GM12878 (cell line): ENCODE data around the gene SEPTIN5. TPM values are rescaled to one million over a fixed set of nuclear protein-coding genes. Genes with fewer than 3 reads are reported as not detected.

ENCODE experiments used
- ATAC-seq: fragments of 200-7000 bp; cut with Tn5 transposase; 3 replicates; pipeline ENCODE4 v1.9.1; 2020; ENCODE audit warnings: mild to moderate bottlenecking, moderate library complexity
- BruUV-seq: library from RNA; stranded (reverse); fragments of 400-500 nt; replicated peaks from 2 replicates; lab custom pipeline; 2021; lab: Mats Ljungman, UMichigan
- CTCF ChIA-PET: fragments of 300-600 bp; sonication (Branson Sonifier 250); formaldehyde crosslinking; extraction: SDS; loops from one replicate; lab custom pipeline; 2021; ENCODE audit warnings: inconsistent platforms; lab: Yijun Ruan, JAX
- POLR2A ChIA-PET: fragments of 350-600 bp; formaldehyde crosslinking; extraction: SDS; loops from one replicate; lab custom pipeline; 2021; ENCODE audit warnings: inconsistent platforms; lab: Charles Lee
- RAD21 ChIA-PET: fragments of 300-600 bp; sonication (Branson Sonifier 250); formaldehyde crosslinking; loops from one replicate; lab custom pipeline; 2023; ENCODE audit warnings: antibody characterized with exemption; ENCODE audit not compliant: unreplicated experiment; lab: Charles Lee
- SMC1A ChIA-PET: fragments of 300-600 bp; sonication (Branson Sonifier 250); formaldehyde crosslinking; loops from one replicate; lab custom pipeline; 2023; ENCODE audit not compliant: unreplicated experiment, uncharacterized antibody; lab: Charles Lee
- DNase-seq: peaks from one replicate; pipeline ENCODE4 v3.0.0-alpha.2; 2011; ENCODE audit warnings: low read depth, low spot score
- FAIRE-seq: peaks from 3 replicates; lab custom pipeline; 2011; peaks lifted over from hg19 to GRCh38; lab: Jason Lieb, UNC
- H2AFZ ChIP-seq: 2 replicates; pipeline ENCODE4 v1.6.0; 2011; ENCODE audit warnings: low read depth, low read length, control low read depth; ENCODE audit not compliant: control insufficient read depth
- H3K27ac ChIP-seq: 2 replicates; pipeline ENCODE4 v1.5.1; 2011; ENCODE audit warnings: control low read depth; ENCODE audit not compliant: control insufficient read depth, insufficient read depth
- H3K27me3 ChIP-seq, 2 experiments: replicated peaks in 1 of 2; 2 replicates each; pipeline versions ENCODE4 v1.6.0 to v1.6.1; 2011; ENCODE audit warnings: low read length in 1 of 2; ENCODE audit not compliant: control insufficient read depth in 2 of 2, insufficient read depth in 2 of 2
- H3K36me3 ChIP-seq, 2 experiments: 2 replicates each; pipeline ENCODE4 v1.5.1; 2011; ENCODE audit warnings: low read length in 1 of 2; ENCODE audit not compliant: control insufficient read depth in 2 of 2, insufficient read depth in 2 of 2
- H3K4me1 ChIP-seq: 2 replicates; pipeline ENCODE4 v1.6.1; 2011; ENCODE audit warnings: mild to moderate bottlenecking, low read length, moderate library complexity, mixed read lengths; ENCODE audit not compliant: control insufficient read depth, insufficient read depth
- H3K4me2 ChIP-seq: 2 replicates; pipeline ENCODE4 v1.6.0; 2011; ENCODE audit warnings: control low read depth; ENCODE audit not compliant: control insufficient read depth, insufficient read depth
- H3K4me3 ChIP-seq: fragments of 200-600 bp; sonication (generic); 2 replicates; pipeline ENCODE4 v1.5.1; 2016
- H3K79me2 ChIP-seq: 2 replicates; pipeline ENCODE4 v1.6.0; 2011; ENCODE audit warnings: low read length; ENCODE audit not compliant: control insufficient read depth, insufficient read depth
- H3K9ac ChIP-seq: 2 replicates; pipeline ENCODE4 v1.8.0; 2011; ENCODE audit warnings: low read length, control low read depth, mixed read lengths; ENCODE audit not compliant: control insufficient read depth, insufficient read depth
- H3K9me3 ChIP-seq: replicated peaks from 3 replicates; pipeline ENCODE4 v1.5.1; 2011; ENCODE audit warnings: mild to moderate bottlenecking, low read length; ENCODE audit not compliant: control insufficient read depth, insufficient read depth
- H4K20me1 ChIP-seq: 2 replicates; pipeline ENCODE4 v1.6.0; 2011; ENCODE audit not compliant: control insufficient read depth, insufficient read depth
- CEBPB ChIP-seq, 2 experiments: fragments of 150-350 bp in 1 of 2; IDR thresholded peaks; 2 replicates each; pipeline ENCODE4 v1.6.1; 2012 to 2014; ENCODE audit warnings: low read depth in 2 of 2, low read length in 2 of 2, borderline replicate concordance in 1 of 2, inconsistent platforms in 1 of 2
- ELK1 ChIP-seq: IDR thresholded peaks from 2 replicates; pipeline ENCODE4 v1.6.1; 2012; ENCODE audit warnings: low read depth, low read length, improper control_type of control experiment
- IRF3 ChIP-seq: fragments of 450-650 bp; IDR thresholded peaks from 2 replicates; pipeline ENCODE4 v1.6.1; 2014; ENCODE audit warnings: mild to moderate bottlenecking
- PML ChIP-seq: IDR thresholded peaks from 2 replicates; pipeline ENCODE4 v1.6.1; 2012; ENCODE audit warnings: low read length, inconsistent platforms
- RAD21 ChIP-seq: IDR thresholded peaks from 2 replicates; pipeline ENCODE4 v1.6.1; 2011; ENCODE audit warnings: mild to moderate bottlenecking, low read depth, low read length, moderate library complexity; ENCODE audit not compliant: insufficient read depth
- SKIL ChIP-seq: fragments of 450-650 bp; IDR thresholded peaks from 2 replicates; pipeline ENCODE4 v1.6.1; 2017; ENCODE audit warnings: mild to moderate bottlenecking, low read depth, inconsistent platforms; ENCODE audit not compliant: poor library complexity, severe bottlenecking
- TAF1 ChIP-seq: IDR thresholded peaks from 2 replicates; pipeline ENCODE4 v1.6.1; 2011; ENCODE audit warnings: mild to moderate bottlenecking, low read depth, low read length, borderline replicate concordance
- YY1 ChIP-seq: IDR thresholded peaks from 2 replicates; pipeline ENCODE4 v1.6.1; 2011; ENCODE audit warnings: low read depth, mild to moderate bottlenecking, low read length
- ZNF207 ChIP-seq: fragments of 450-650 bp; IDR thresholded peaks from 2 replicates; pipeline ENCODE4 v1.6.1; 2014; ENCODE audit warnings: antibody characterized with exemption, mild to moderate bottlenecking, borderline replicate concordance
- ZNF622 ChIP-seq: fragments of 450-650 bp; IDR thresholded peaks from 2 replicates; pipeline ENCODE4 v1.6.1; 2017; ENCODE audit warnings: mild to moderate bottlenecking, inconsistent platforms
- WGBS: methylation state at CpG from one replicate; pipeline ENCODE4 v1.1.6; 2016; ENCODE audit warnings: low lambda C conversion rate; ENCODE audit not compliant: insufficient replicate concordance, insufficient coverage; ENCODE audit errors: missing lambda C conversion rate; 5-methylcytosine and 5-hydroxymethylcytosine counted together
- in situ Hi-C: fragments of 300-500 bp; cut with MboI; formaldehyde crosslinking; loops from 9 replicates; pipeline ENCODE4 v1.14.3; 2018; ENCODE audit warnings: mixed read lengths
- intact Hi-C: fragments of 100-400 bp; cut with micrococcal nuclease; formaldehyde crosslinking; loops from one replicate; pipeline ENCODE4 v1.14.2; 2022; ENCODE audit not compliant: unreplicated experiment
- polyA plus RNA-seq, 11 experiments: library from polyadenylated mRNA; depleted of rRNA in 4 of 11; unstranded in 6 of 11; stranded (reverse) in 5 of 11; fragments of >200 nt; fragmentation: Nextera tagmentation in 4 of 11; fragmentation: Illumina TruSeq in 1 of 11; extraction: Ambion mirVana in 4 of 11; extraction: Trizol in 1 of 11; gene quantifications; 1 replicate in 1 of 11; 2 replicates in 10 of 11; pipeline versions ENCODE4 v1.2.1 to v1.2.3, GENCODE V29; 2011 to 2016; ENCODE audit warnings: inconsistent platforms in 2 of 11, missing spikeins in 2 of 11, low read depth in 1 of 11
- total RNA-seq, 4 experiments: library from RNA; depleted of rRNA in 3 of 4; stranded (reverse); fragments of >200 nt in 3 of 4; fragmentation: Illumina TruSeq in 1 of 4; extraction: Trizol in 1 of 4; gene quantifications; 2 replicates each; pipeline versions ENCODE4 v1.2.1 to v1.2.3, GENCODE V29; 2013 to 2021

The SEPTIN5 gene
- total and polyA plus RNA-seq, 10 of the 15 experiments (the other 5 are each of a cell fraction or from before 2014, with no cell fraction given) = 0.13 to 1.1 (median 0.34) TPM; not detected in 5

GRCh38 chr22:19755722-19756287, 41.5 kb downstream of the SEPTIN5 start:
- RAD21 ChIA-PET = interaction anchor here (1.0 to 1.2 kb wide), 3 partner anchors 17 to 155 kb away, joined by 6 to 12 read pairs (median 7); no protein-coding TSS in a partner anchor
- H3K27me3 ChIP-seq = peaks cover 25 to 26% of the 10 kb centered on the region in 2 experiments
- CTCF ChIA-PET = interaction anchor here (0.9 to 1.2 kb wide), 4 partner anchors 9 to 154 kb away, joined by 4 to 7 read pairs (median 6); no protein-coding TSS in a partner anchor
- TF ChIP-seq PML (no peak), IRF3 (no peak), ZNF207 (no peak), CEBPB (IDR thresholded peaks at IDR 0.05; ENCODE audit: borderline replicate concordance in 1 of 2, low read depth in 2 of 2, low read length in 2 of 2) (no peak), SKIL (no peak), ELK1 (no peak), RAD21 (no peak), YY1 (no peak), ZNF622 (no peak), TAF1 (no peak)
- TF ChIP-seq, all 136 proteins: peak for 0
- in situ Hi-C loops = no loop called here
- H3K9ac ChIP-seq = no peak overlapping the region
- no peaks in the 10 kb centered on the region for H3K36me3 ChIP-seq
- POLR2A ChIA-PET = no interaction called here
- no peak for FAIRE-seq
- H3K79me2 ChIP-seq = no peaks in the 10 kb centered on the region
- H3K27ac ChIP-seq = no peak overlapping the region
- no peak for ATAC-seq
- 13% methylated on average over 23 of the region's 26 CpGs for WGBS
- intact Hi-C loops = no loop called here
- H2AFZ ChIP-seq = no peak overlapping the region
- SMC1A ChIA-PET = no interaction called here
- no peak overlapping the region for H3K4me3 ChIP-seq
- no peaks in the 10 kb centered on the region for H3K9me3 ChIP-seq
- peaks cover 4% of the 10 kb centered on the region for H4K20me1 ChIP-seq
- BruUV-seq = no TSS peak
- peaks cover 6% of the 10 kb centered on the region for H3K4me1 ChIP-seq
- DNase-seq = no peak
- no peak overlapping the region for H3K4me2 ChIP-seq
